ENCODE data around the gene TPPP3. TPM values are rescaled to one million over a fixed set of nuclear protein-coding genes. Genes with fewer than 3 reads are reported as not detected.

Gene TPPP3
- total RNA-seq, 1 experiment from 2014 or later: 3.1 TPM

GRCh38 chr16:67391424-67392300, 1.6 kb downstream of the TPPP3 start:
- intact Hi-C loops (cut with micrococcal nuclease; ENCODE audit: unreplicated experiment): loop anchor here (10.0 kb wide), 1 partner anchor 197 kb away; the partner anchor contains the start of genes E2F4, ELMO3 and EXOC3L1

GRCh38 chr16:67390816-67391423, 2.4 kb downstream of the TPPP3 start:
- POLR2A ChIA-PET (ENCODE audit: unreplicated experiment): no interaction called here
- CTCF ChIA-PET: no interaction called here
- Histone ChIP-seq H2AFZ (no peak overlapping the region), H3F3A (ENCODE audit: insufficient read depth, low read depth) (peaks cover 6% of the 10 kb centered on the region; the same call in 1 of the 2 replicates), H4K20me1 (ENCODE audit: insufficient read depth) (no peaks in the 10 kb centered on the region), H3K27ac (no peak overlapping the region), H3K4me3 (no peak overlapping the region), H3K9me2 (ENCODE audit: insufficient read depth) (no peaks in the 10 kb centered on the region), H3K9me3 (ENCODE audit: insufficient read depth, low read depth) (no peaks in the 10 kb centered on the region), H3K79me2 (ENCODE audit: low read depth) (no peaks in the 10 kb centered on the region), H3K27me3 (ENCODE audit: insufficient read depth, low read depth) (no peaks in the 10 kb centered on the region), H3K36me3 (ENCODE audit: low read depth) (no peaks in the 10 kb centered on the region), H3K4me2 (no peak overlapping the region), H3K4me1 (replicated peaks; ENCODE audit: insufficient read depth) (peaks cover 5% of the 10 kb centered on the region)
- no peak for TF ChIP-seq CTCF (conservative IDR thresholded peaks at IDR 0.05)
- no peak for TF ChIP-seq EZH2 (IDR thresholded peaks at IDR 0.05; ENCODE audit: low read depth)
- intact Hi-C loops (cut with micrococcal nuclease; ENCODE audit: unreplicated experiment): loop anchor here (10.0 kb wide), 1 partner anchor 196 kb away; the partner anchor contains the start of genes E2F4, ELMO3 and EXOC3L1
- BruUV-seq (replicated peaks): no TSS peak
- DNase-seq: no peak

More at GRCh38 chr16:67391424-67392300, 1.6 kb downstream of the TPPP3 start:
- DNase-seq: no peak
- TF ChIP-seq EZH2 (IDR thresholded peaks at IDR 0.05; ENCODE audit: low read depth) (no peak), CTCF (conservative IDR thresholded peaks at IDR 0.05) (no peak)
- BruUV-seq (replicated peaks): no TSS peak
- H3K27me3 ChIP-seq (ENCODE audit: insufficient read depth, low read depth): no peaks in the 10 kb centered on the region
- CTCF ChIA-PET: no interaction called here
- H2AFZ ChIP-seq: no peak overlapping the region
- peaks cover 7% of the 10 kb centered on the region for H3F3A ChIP-seq (ENCODE audit: insufficient read depth, low read depth)
- H3K9me3 ChIP-seq (ENCODE audit: insufficient read depth, low read depth): no peaks in the 10 kb centered on the region
- no peaks in the 10 kb centered on the region for H3K79me2 ChIP-seq (ENCODE audit: low read depth)
- no peaks in the 10 kb centered on the region for H4K20me1 ChIP-seq (ENCODE audit: insufficient read depth)
- H3K9me2 ChIP-seq (ENCODE audit: insufficient read depth): no peaks in the 10 kb centered on the region
- no peak overlapping the region for H3K4me3 ChIP-seq
- H3K4me1 ChIP-seq (replicated peaks; ENCODE audit: insufficient read depth): peaks cover 12% of the 10 kb centered on the region
- POLR2A ChIA-PET (ENCODE audit: unreplicated experiment): interaction anchor here (0.6 kb wide), 1 partner anchor 17 kb away, joined by 4 read pairs; no protein-coding TSS in a partner anchor
- H3K27ac ChIP-seq: no peak overlapping the region
- H3K4me2 ChIP-seq: no peak overlapping the region
- no peaks in the 10 kb centered on the region for H3K36me3 ChIP-seq (ENCODE audit: low read depth)

- H3F3A ChIP-seq (ENCODE audit: insufficient read depth, low read depth): no peaks in the 10 kb centered on the region
Observed at GRCh38 chr16:67389911-67390815, 3.1 kb downstream of the TPPP3 start.

More at GRCh38 chr16:67389911-67390815, 3.1 kb downstream of the TPPP3 start:
- Histone ChIP-seq H4K20me1 (ENCODE audit: insufficient read depth) (no peaks in the 10 kb centered on the region), H3K27ac (no peak overlapping the region), H3K4me1 (replicated peaks; ENCODE audit: insufficient read depth) (no peaks in the 10 kb centered on the region), H3K27me3 (ENCODE audit: insufficient read depth, low read depth) (no peaks in the 10 kb centered on the region), H3K36me3 (ENCODE audit: low read depth) (no peaks in the 10 kb centered on the region), H3K4me2 (no peak overlapping the region), H3K9me3 (ENCODE audit: insufficient read depth, low read depth) (no peaks in the 10 kb centered on the region), H3K79me2 (ENCODE audit: low read depth) (no peaks in the 10 kb centered on the region), H2AFZ (no peak overlapping the region), H3K9me2 (ENCODE audit: insufficient read depth) (no peaks in the 10 kb centered on the region), H3K4me3 (no peak overlapping the region)
- DNase-seq: no peak
- ChIA-PET CTCF (interaction anchor here (0.5 kb wide), 1 partner anchor 104 kb away, joined by 6 read pairs; no protein-coding TSS in a partner anchor), POLR2A (ENCODE audit: unreplicated experiment) (no interaction called here)
- TF ChIP-seq EZH2 (IDR thresholded peaks at IDR 0.05; ENCODE audit: low read depth) (no peak), CTCF (conservative IDR thresholded peaks at IDR 0.05) (no peak)
- BruUV-seq (replicated peaks): no TSS peak
- intact Hi-C loops (cut with micrococcal nuclease; ENCODE audit: unreplicated experiment): loop anchor here (10.0 kb wide), 1 partner anchor 195 kb away; the partner anchor contains the start of genes E2F4, ELMO3 and EXOC3L1

All from PC-9 (cell line).